ENCODE data around the gene CPZ.
"Not testable (repeated sequence)": the region's sequence is repeated elsewhere in the genome, so short reads cannot be mapped to it uniquely, and the experiment has no call there.

Gene CPZ

DNA sequence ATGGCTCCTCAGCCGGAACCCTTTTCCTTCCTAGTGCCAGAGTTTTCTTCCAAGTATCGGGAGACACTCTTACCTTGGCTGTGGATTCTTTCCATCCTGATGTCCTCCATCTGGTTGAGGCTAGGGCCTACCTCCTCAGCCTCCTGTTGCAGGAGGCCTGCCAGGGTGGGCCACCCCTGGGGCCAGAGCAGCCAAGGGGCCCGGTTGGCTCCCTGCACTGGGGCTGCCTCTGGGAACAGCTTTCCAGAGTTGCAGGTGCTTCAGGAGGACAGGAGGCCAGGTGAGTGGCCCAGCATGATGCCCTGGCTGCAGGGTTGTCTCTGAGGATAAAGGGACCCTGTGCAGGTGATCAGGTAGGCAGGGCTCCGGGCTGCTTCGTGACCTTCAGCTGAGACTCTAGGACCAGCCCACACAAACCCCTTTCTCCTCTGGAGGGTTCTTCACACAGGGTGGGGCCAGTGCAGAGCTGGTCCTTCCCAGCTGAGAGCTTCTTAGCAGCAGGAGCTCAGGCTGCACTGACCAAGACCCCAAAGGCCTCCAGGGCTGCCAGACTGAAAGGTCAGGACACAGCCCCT is 17.7 kb upstream of the CPZ start:
- in situ Hi-C loops (cut with MboI; ENCODE audit: low sequenced_read_pairs, unreplicated experiment) = no loop called here
- TF ChIP-seq, protein P1, sequence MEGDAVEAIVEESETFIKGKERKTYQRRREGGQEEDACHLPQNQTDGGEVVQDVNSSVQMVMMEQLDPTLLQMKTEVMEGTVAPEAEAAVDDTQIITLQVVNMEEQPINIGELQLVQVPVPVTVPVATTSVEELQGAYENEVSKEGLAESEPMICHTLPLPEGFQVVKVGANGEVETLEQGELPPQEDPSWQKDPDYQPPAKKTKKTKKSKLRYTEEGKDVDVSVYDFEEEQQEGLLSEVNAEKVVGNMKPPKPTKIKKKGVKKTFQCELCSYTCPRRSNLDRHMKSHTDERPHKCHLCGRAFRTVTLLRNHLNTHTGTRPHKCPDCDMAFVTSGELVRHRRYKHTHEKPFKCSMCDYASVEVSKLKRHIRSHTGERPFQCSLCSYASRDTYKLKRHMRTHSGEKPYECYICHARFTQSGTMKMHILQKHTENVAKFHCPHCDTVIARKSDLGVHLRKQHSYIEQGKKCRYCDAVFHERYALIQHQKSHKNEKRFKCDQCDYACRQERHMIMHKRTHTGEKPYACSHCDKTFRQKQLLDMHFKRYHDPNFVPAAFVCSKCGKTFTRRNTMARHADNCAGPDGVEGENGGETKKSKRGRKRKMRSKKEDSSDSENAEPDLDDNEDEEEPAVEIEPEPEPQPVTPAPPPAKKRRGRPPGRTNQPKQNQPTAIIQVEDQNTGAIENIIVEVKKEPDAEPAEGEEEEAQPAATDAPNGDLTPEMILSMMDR (IDR thresholded peaks at IDR 0.05; ENCODE audit: borderline replicate concordance, control extremely low read depth, extremely low read depth, insufficient read depth, missing control alignments) = no peak
- no peak for DNase-seq (ENCODE audit: low spot score)

DNA sequence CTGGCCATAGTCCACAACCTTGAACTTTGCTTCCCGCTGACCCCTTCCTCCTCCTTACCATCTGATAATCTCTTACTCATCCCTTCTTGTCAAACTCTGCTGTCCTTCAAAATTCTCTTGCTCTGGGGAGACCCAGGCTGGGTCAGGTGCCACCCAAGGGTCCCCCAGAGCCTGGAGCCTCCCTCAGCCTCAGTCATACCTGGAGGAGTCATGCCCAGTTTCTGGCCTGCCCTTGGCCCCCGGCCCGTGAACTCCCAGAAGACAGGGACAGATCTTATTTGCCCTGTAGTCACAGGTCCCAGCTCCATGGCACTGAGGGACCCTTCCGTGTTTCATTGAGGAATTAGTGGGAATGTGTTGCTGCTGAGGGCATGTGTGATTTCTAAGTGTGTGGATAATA is 17.1 kb upstream of the CPZ start:
- in situ Hi-C loops (cut with MboI; ENCODE audit: low sequenced_read_pairs, unreplicated experiment) = no loop called here
- no peak for DNase-seq (ENCODE audit: low spot score)
- TF ChIP-seq, protein P1 (IDR thresholded peaks at IDR 0.05; ENCODE audit: borderline replicate concordance, control extremely low read depth, extremely low read depth, insufficient read depth, missing control alignments) = no peak

DNA sequence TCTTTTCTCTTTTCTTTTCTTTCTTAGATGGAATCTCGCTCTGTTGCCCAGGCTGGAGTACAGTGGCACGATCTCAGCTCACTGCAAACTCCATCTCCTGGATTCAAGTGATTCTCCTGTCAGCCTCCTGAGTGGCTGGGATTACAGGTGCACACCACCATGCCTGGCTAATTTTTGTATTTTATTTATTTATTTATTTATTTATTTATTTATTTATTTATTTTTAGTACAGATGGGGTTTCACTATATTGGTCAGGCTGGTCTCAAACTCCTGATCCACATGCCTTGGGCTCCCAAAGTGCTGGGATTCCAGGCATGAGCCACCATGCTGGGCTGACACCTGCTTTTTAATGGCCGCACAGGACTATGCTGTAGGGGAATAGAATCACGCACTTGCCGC is 16.0 kb upstream of the CPZ start:
- in situ Hi-C loops (cut with MboI; ENCODE audit: low sequenced_read_pairs, unreplicated experiment); DNase-seq (ENCODE audit: low spot score): not testable (repeated sequence)

DNA sequence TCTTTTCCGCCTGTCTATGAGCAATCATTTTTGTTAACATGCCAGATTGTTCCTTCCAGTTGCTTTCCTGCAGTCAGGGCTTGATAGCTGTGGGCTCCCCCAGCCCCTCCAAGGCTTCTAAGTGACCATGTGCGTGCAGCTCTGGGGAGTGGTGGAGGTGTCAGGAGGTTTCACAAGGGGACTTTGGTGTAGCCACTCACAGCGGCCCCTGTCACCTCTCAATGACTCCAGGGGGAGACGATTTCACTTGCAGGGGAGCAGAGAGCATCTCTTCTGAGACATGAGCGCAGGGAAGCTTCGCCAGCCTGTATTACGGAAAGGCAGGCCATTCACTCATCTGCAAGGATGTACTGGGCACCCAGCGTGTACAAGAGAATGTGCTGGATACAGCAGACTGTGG is 15.5 kb upstream of the CPZ start:
- no peak for DNase-seq (ENCODE audit: low spot score)
- in situ Hi-C loops (cut with MboI; ENCODE audit: low sequenced_read_pairs, unreplicated experiment) = no loop called here
- TF ChIP-seq, protein P1 (IDR thresholded peaks at IDR 0.05; ENCODE audit: borderline replicate concordance, control extremely low read depth, extremely low read depth, insufficient read depth, missing control alignments) = no peak

DNA sequence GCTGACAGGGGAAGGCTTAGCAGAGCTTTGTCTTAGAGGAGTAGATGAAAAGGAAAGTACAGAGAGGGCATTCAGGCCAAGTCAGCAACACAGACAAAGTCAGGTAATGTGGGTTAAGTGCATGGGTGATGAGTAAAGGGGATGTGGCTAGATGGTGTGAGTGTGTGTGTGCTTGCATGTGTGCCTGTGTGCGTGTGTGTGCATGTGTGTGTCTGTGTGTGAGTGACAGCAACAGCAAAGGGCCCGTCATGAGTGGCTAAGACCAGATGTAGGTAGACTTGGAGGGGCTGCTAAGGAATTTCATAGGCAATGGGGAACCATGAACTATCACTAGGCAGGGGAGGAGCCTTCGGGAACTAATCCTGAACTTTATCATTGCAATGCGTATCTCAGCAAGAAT is 14.6 kb upstream of the CPZ start:
- TF ChIP-seq, protein P1 (IDR thresholded peaks at IDR 0.05; ENCODE audit: borderline replicate concordance, control extremely low read depth, extremely low read depth, insufficient read depth, missing control alignments) = no peak
- in situ Hi-C loops (cut with MboI; ENCODE audit: low sequenced_read_pairs, unreplicated experiment) = no loop called here
- no peak for DNase-seq (ENCODE audit: low spot score)

DNA sequence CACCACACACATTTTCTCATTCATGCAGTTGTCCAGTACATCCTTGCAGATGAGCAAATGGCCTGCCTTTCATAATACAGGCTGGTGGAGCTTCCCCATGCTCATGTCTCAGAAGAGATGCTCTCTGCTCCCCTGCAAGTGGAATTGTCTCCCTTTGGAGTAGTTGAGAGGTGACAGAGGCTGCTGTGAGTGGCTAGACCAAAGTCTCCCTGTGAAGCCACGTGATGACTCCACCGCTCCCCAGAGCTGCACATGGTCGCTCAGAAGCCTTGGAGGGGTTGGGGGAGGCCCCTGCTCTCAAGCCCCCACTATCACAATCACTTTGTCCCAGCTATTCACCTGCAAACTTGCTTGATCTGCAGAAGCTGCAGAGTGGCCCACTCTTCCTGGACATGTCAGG is 13.8 kb upstream of the CPZ start:
- no peak for DNase-seq (ENCODE audit: low spot score)
- in situ Hi-C loops (cut with MboI; ENCODE audit: low sequenced_read_pairs, unreplicated experiment) = no loop called here
- TF ChIP-seq, protein P1 (IDR thresholded peaks at IDR 0.05; ENCODE audit: borderline replicate concordance, control extremely low read depth, extremely low read depth, insufficient read depth, missing control alignments) = no peak

DNA sequence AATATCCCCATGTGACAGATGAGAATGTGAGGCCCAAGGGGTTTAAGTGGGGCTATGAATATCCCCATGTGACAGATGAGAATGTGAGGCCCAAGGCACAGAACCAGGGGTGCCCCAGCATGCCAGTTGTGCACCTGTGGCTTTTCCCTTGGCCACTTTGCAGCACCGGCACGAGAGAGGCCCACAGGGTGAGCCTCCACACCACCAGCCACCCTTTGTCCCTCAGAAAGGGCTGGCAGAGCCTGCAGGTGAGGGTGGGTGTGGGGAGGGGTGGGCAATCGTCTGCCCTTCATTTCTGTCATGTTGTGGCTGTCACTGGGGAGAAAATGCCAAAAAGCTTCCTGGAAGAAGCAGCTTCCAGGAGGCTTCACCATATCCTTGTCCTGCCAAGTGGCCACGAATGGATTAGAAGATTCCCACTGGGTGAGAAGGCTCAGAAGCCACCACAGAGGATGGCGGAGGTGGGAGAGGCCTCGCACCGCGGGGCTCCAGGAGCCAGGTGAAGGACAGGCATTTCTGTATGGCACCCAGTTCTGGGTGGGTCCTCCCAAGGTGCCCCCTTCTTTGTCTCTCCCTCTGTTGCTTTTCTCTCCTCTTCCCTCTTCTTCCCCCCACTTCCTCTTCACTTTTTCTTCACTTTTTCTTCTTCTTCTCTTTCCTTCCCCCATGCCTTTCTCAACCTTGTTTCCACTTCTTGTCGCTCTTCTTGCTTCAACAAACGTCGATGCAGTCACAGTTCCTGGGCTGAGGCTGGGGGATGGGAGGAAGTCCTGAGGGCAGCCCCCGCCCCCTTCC is 12.8 kb upstream of the CPZ start:
- DNase-seq (ENCODE audit: low spot score) = no peak
- in situ Hi-C loops (cut with MboI; ENCODE audit: low sequenced_read_pairs, unreplicated experiment) = no loop called here
- TF ChIP-seq, protein P1 (IDR thresholded peaks at IDR 0.05; ENCODE audit: borderline replicate concordance, control extremely low read depth, extremely low read depth, insufficient read depth, missing control alignments) = no peak

Data from GM13976 (cell line).